DOHH2 (cell line): ENCODE measurements around the gene ARHGAP1.

Source experiments
- H3F3A ChIP-seq: fragments of 200-600 bp; sonication (generic), shearing (Covaris generic); 2 replicates; pipeline ENCODE4 v1.6.0; 2016; ENCODE audit warnings: antibody characterized with exemption, mild to moderate bottlenecking; ENCODE audit not compliant: control insufficient read depth, insufficient read depth
- H3K27ac ChIP-seq: fragments of 200-600 bp; sonication (generic); 2 replicates; pipeline ENCODE4 v1.5.1; 2014; ENCODE audit warnings: low read depth, mild to moderate bottlenecking, low read length, moderate library complexity
- H3K27me3 ChIP-seq: fragments of 200-600 bp; sonication (generic); 2 replicates; pipeline ENCODE4 v1.6.1; 2014; ENCODE audit warnings: mild to moderate bottlenecking, low read length, mixed read lengths; ENCODE audit not compliant: control insufficient read depth
- H3K36me3 ChIP-seq: fragments of 200-600 bp; sonication (generic); 2 replicates; pipeline ENCODE4 v1.6.1; 2014; ENCODE audit warnings: mild to moderate bottlenecking, low read length, moderate library complexity, mixed read lengths; ENCODE audit not compliant: control insufficient read depth
- H3K4me1 ChIP-seq: fragments of 200-600 bp; sonication (generic); 2 replicates; pipeline ENCODE4 v1.6.1; 2014; ENCODE audit warnings: mild to moderate bottlenecking, low read length, mixed read lengths; ENCODE audit not compliant: control insufficient read depth
- H3K4me2 ChIP-seq: fragments of 200-600 bp; sonication (generic); 2 replicates; pipeline ENCODE4 v1.6.0; 2014; ENCODE audit warnings: mild to moderate bottlenecking, low read length, moderate library complexity
- H3K4me3 ChIP-seq: fragments of 200-600 bp; sonication (generic); 2 replicates; pipeline ENCODE4 v1.5.1; 2014; ENCODE audit warnings: mild to moderate bottlenecking, low read length, mixed read lengths
- H3K79me2 ChIP-seq: fragments of 200-600 bp; sonication (generic); 2 replicates; pipeline ENCODE4 v1.6.1; 2014; ENCODE audit warnings: mild to moderate bottlenecking, low read length, mixed read lengths; ENCODE audit not compliant: control insufficient read depth
- H3K9me2 ChIP-seq: fragments of 200-600 bp; sonication (generic); replicated peaks from 2 replicates; pipeline ENCODE4 v1.6.1; 2014; ENCODE audit warnings: mild to moderate bottlenecking, low read length, mixed read lengths; ENCODE audit not compliant: control insufficient read depth
- H3K9me3 ChIP-seq: fragments of 200-600 bp; sonication (generic); 2 replicates; pipeline ENCODE4 v1.6.1; 2014; ENCODE audit warnings: antibody characterized with exemption, low read length, mixed read lengths; ENCODE audit not compliant: control insufficient read depth, insufficient read depth
- H4K20me1 ChIP-seq: fragments of 200-600 bp; sonication (generic); 2 replicates; pipeline ENCODE4 v1.6.0; 2014; ENCODE audit warnings: low read depth, mild to moderate bottlenecking, antibody characterized with exemption, low read length, moderate library complexity; ENCODE audit not compliant: control insufficient read depth, insufficient read depth
- CTCF ChIP-seq: fragments of 200-600 bp; sonication (generic); IDR thresholded peaks from one replicate; pipeline ENCODE4 v1.5.1; 2014; ENCODE audit warnings: antibody characterized with exemption, mild to moderate bottlenecking, low read depth, low read length; ENCODE audit not compliant: poor library complexity, severe bottlenecking
- EZH2phosphoT487 ChIP-seq: fragments of 200-600 bp; sonication (generic); IDR thresholded peaks from 2 replicates; pipeline ENCODE4 v1.6.1; 2017; ENCODE audit warnings: borderline replicate concordance, mild to moderate bottlenecking, antibody characterized with exemption, low read length, moderate library complexity, mixed read lengths

ARHGAP1 gene

DNA sequence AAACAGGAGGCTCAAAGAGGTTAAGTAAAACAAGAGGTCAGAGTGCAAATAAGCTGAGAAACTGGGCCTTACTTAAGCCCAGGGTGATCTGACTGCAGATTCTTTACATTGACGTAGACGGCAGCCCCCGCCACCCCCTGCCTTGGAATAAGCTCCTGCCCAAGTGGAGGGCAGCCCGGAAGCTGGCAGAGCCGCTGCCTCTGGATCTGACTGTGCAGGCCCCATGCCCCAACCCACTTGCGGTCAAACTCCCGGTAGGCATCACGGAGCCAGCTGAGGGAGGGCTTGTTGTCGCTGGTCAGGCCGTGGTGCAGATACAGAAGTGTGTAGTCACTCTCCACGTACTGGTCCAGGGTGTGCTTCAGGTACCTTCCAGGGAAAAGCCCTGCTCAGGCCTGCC lies 18.6 kb downstream of the ARHGAP1 start:
- Histone ChIP-seq H3K79me2 (no peaks in the 10 kb centered on the region), H3K9me2 (no peaks in the 10 kb centered on the region), H4K20me1 (no peaks in the 10 kb centered on the region), H3K36me3 (peaks cover 35% of the 10 kb centered on the region), H3F3A (no peaks in the 10 kb centered on the region), H3K4me2 (no peak overlapping the region), H3K4me1 (peaks cover 5% of the 10 kb centered on the region), H3K27me3 (no peaks in the 10 kb centered on the region), H3K27ac (no peak overlapping the region), H3K4me3 (no peak overlapping the region), H3K9me3 (no peaks in the 10 kb centered on the region)
- no peak for TF ChIP-seq EZH2phosphoT487
- no peak for TF ChIP-seq CTCF

DNA sequence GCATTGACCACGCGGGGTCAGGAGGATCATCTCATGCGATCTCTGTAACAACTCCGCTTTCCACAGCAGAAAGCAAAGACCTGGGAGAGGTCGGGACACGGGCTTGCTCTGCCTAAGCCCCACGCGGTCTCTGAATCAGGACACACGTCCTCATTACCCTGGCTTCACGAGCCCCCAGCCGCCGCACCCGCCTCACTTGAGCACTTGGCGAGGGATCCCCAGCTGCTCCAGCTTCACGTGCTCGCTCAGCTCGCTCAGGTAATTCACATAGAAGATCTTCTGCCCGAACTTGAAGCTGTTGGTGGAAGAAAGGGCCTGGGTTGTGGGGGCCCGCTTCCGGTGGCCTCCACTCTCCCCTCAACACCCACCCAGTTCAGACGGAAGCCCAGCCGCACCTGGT lies 19.6 kb downstream of the ARHGAP1 start:
- Histone ChIP-seq H3K4me3 (no peak overlapping the region), H3K4me1 (peaks cover 12% of the 10 kb centered on the region), H3K9me3 (no peaks in the 10 kb centered on the region), H3K79me2 (no peaks in the 10 kb centered on the region), H3K36me3 (peaks cover 32% of the 10 kb centered on the region), H3K27ac (no peak overlapping the region), H4K20me1 (no peaks in the 10 kb centered on the region), H3K4me2 (no peak overlapping the region), H3K9me2 (no peaks in the 10 kb centered on the region), H3K27me3 (no peaks in the 10 kb centered on the region), H3F3A (no peaks in the 10 kb centered on the region)
- TF ChIP-seq CTCF (no peak), EZH2phosphoT487 (no peak)

DNA sequence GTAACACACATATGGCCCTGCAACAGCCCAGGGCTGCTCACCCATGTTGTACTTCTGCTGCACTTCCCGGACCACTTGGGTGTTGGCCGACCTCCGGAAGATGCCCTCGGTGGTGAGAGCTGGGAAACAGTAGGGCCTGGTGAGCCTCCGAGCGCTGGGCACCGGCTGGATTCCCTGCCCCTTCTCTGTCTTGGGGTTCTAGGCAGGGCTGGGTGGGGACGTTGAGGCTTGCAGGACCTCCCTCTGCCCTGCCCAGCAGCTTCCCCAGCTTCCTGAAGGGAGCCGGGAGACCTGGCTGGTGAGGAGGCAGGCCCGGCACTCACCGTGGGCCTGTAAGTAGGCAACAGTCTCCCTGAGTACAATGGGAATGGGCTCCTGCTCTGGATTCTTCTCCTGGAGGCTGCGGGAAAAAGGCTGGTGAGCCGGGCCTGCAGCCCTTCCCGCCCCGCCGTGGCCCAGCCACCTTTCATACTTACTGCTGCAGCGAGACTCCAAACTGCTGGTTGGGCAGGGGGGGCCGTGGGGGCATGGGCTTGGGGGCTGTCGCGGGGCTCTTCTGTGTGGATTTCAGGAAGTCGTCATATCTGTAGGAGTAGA lies 20.2 kb downstream of the ARHGAP1 start:
- Histone ChIP-seq H3K9me2 (no peaks in the 10 kb centered on the region), H4K20me1 (no peaks in the 10 kb centered on the region), H3K4me2 (no peak overlapping the region), H3K79me2 (no peaks in the 10 kb centered on the region), H3K4me1 (peaks cover 17% of the 10 kb centered on the region), H3K27me3 (no peaks in the 10 kb centered on the region), H3K9me3 (no peaks in the 10 kb centered on the region), H3K27ac (no peak overlapping the region), H3F3A (no peaks in the 10 kb centered on the region), H3K4me3 (no peak overlapping the region), H3K36me3 (peaks cover 37% of the 10 kb centered on the region)
- no peak for TF ChIP-seq CTCF
- TF ChIP-seq EZH2phosphoT487 = no peak
